CD14-positive monocyte (primary cell): ENCODE results near the gene EML6. TPM values are rescaled to one million over a fixed set of nuclear protein-coding genes. Genes with fewer than 3 reads are reported as not detected.

Source experiments
- DNase-seq, 3 donors: peaks; one replicate each; pipeline ENCODE4 v3.0.0-alpha.2; 2011 to 2022
- H2AFZ ChIP-seq: 2 replicates; pipeline ENCODE4 v1.6.0; 2012; ENCODE audit warnings: mild to moderate bottlenecking, low read depth, low read length, inconsistent platforms; ENCODE audit not compliant: insufficient read depth, poor library complexity, severe bottlenecking
- H3K27ac ChIP-seq, 2 donors: 1 replicate in 1 of 2; 2 replicates in 1 of 2; pipeline ENCODE4 v1.5.1; 2012 to 2013; ENCODE audit warnings: low read length in 2 of 2, control low read depth in 1 of 2, inconsistent platforms in 1 of 2, low read depth in 1 of 2, mild to moderate bottlenecking in 1 of 2
- H3K27me3 ChIP-seq, 2 donors: one replicate each; pipeline versions ENCODE4 v1.6.0 to v1.6.1; 2011 to 2013; ENCODE audit warnings: low read length in 2 of 2; ENCODE audit not compliant: control insufficient read depth in 2 of 2, insufficient read depth in 2 of 2
- H3K36me3 ChIP-seq, 2 donors: replicated peaks in 1 of 2; 1 replicate in 1 of 2; 2 replicates in 1 of 2; pipeline versions ENCODE4 v1.5.1 to v1.6.1; 2012 to 2013; ENCODE audit warnings: low read length in 2 of 2, control low read depth in 1 of 2, inconsistent platforms in 1 of 2, mild to moderate bottlenecking in 1 of 2; ENCODE audit not compliant: insufficient read depth in 2 of 2, control insufficient read depth in 1 of 2
- H3K4me1 ChIP-seq, 2 donors: 1 replicate in 1 of 2; 2 replicates in 1 of 2; pipeline versions ENCODE4 v1.5.1 to v1.6.1; 2012 to 2013; ENCODE audit warnings: low read length in 2 of 2, control low read depth in 1 of 2, inconsistent platforms in 1 of 2, mild to moderate bottlenecking in 1 of 2, moderate library complexity in 1 of 2; ENCODE audit not compliant: insufficient read depth in 2 of 2, control insufficient read depth in 1 of 2
- H3K4me2 ChIP-seq: replicated peaks from 2 replicates; pipeline ENCODE3; 2012; ENCODE audit warnings: low read length, moderate library complexity, mild to moderate bottlenecking; ENCODE audit not compliant: poor library complexity, severe bottlenecking; ENCODE audit errors: extremely low read depth
- H3K4me3 ChIP-seq, 3 experiments: fragments of 200-600 bp in 1 of 3; sonication (generic) in 1 of 3; replicated peaks in 1 of 3; 1 replicate in 2 of 3; 2 replicates in 1 of 3; pipeline ENCODE4 v1.5.1; 2011 to 2013; ENCODE audit warnings: low read length in 3 of 3, mild to moderate bottlenecking in 3 of 3, control low read depth in 2 of 3, low read depth in 2 of 3, inconsistent platforms in 1 of 3, moderate library complexity in 1 of 3
- H3K79me2 ChIP-seq: 2 replicates; pipeline ENCODE4 v1.6.0; 2012; ENCODE audit warnings: mild to moderate bottlenecking, control low read depth, inconsistent platforms, low read length, moderate library complexity; ENCODE audit not compliant: insufficient read depth
- H3K9ac ChIP-seq: 2 replicates; pipeline ENCODE4 v1.6.0; 2017; ENCODE audit warnings: low read length, mild to moderate bottlenecking; ENCODE audit not compliant: insufficient read depth, poor library complexity, severe bottlenecking
- H3K9me3 ChIP-seq, 2 donors: replicated peaks in 1 of 2; 1 replicate in 1 of 2; 2 replicates in 1 of 2; pipeline versions ENCODE4 v1.5.1 to v1.6.1; 2012 to 2013; ENCODE audit warnings: low read length in 2 of 2, control low read depth in 1 of 2; ENCODE audit not compliant: control insufficient read depth in 1 of 2, insufficient read depth in 1 of 2
- H4K20me1 ChIP-seq: 2 replicates; pipeline ENCODE4 v1.6.0; 2012; ENCODE audit warnings: mild to moderate bottlenecking, low read length, control low read depth, moderate library complexity; ENCODE audit not compliant: insufficient read depth
- H3K27ac Mint-ChIP-seq, 7 donors: one replicate each; pipeline ENCODE4 v1.8.0; 2020; ENCODE audit warnings: mild to moderate bottlenecking in 7 of 7, mixed read lengths in 7 of 7, moderate library complexity in 6 of 7, inconsistent platforms in 2 of 7
- H3K27me3 Mint-ChIP-seq, 3 donors: one replicate each; pipeline ENCODE4 v1.8.0; 2021 to 2022; ENCODE audit warnings: low read depth in 3 of 3, mild to moderate bottlenecking in 3 of 3, mixed read lengths in 3 of 3, moderate library complexity in 3 of 3, inconsistent platforms in 1 of 3
- H3K36me3 Mint-ChIP-seq, 2 donors: one replicate each; pipeline ENCODE4 v1.8.0; 2020; ENCODE audit warnings: mixed read lengths in 2 of 2, inconsistent platforms in 1 of 2, mild to moderate bottlenecking in 1 of 2
- H3K4me1 Mint-ChIP-seq: one replicate; pipeline ENCODE4 v1.8.0; 2020; ENCODE audit warnings: mild to moderate bottlenecking, mixed read lengths
- H3K4me3 Mint-ChIP-seq, 2 donors: one replicate each; pipeline ENCODE4 v1.8.0; 2020; ENCODE audit warnings: mild to moderate bottlenecking in 2 of 2, mixed read lengths in 2 of 2, moderate library complexity in 1 of 2
- H3K9me3 Mint-ChIP-seq, 7 donors: one replicate each; pipeline ENCODE4 v1.8.0; 2020 to 2022; ENCODE audit warnings: mixed read lengths in 7 of 7, mild to moderate bottlenecking in 6 of 7, moderate library complexity in 6 of 7, inconsistent platforms in 2 of 7
- CTCF ChIP-seq: fragments of 200-600 bp; IDR thresholded peaks from one replicate; pipeline ENCODE4 v1.8.0; 2022; ENCODE audit warnings: antibody characterized with exemption, mild to moderate bottlenecking
- WGBS: methylation state at CpG from one replicate; pipeline ENCODE4 v1.1.5; 2013; ENCODE audit warnings: missing lambda C conversion rate; ENCODE audit not compliant: insufficient coverage; 5-methylcytosine and 5-hydroxymethylcytosine counted together
- intact Hi-C, 2 donors: fragments of 100-400 bp; cut with micrococcal nuclease; formaldehyde crosslinking; loops; one replicate each; pipeline versions ENCODE4 v1.15.0 to v1.15.1; 2023
- polyA plus RNA-seq, 3 donors: library from polyadenylated mRNA; depleted of rRNA in 1 of 3; unstranded in 2 of 3; stranded (reverse) in 1 of 3; fragments of 300-500 nt in 2 of 3; fragments of >200 nt in 1 of 3; fragmentation: Illumina TruSeq in 2 of 3; gene quantifications; 1 replicate in 2 of 3; 2 replicates in 1 of 3; pipeline ENCODE4 v1.2.3, GENCODE V29; 2012 to 2021

EML6 gene
- polyA plus RNA-seq, 3 donors, result 0.79 TPM; not detected in 2

- no peak overlapping the region for H3K4me3 ChIP-seq
- no peak overlapping the region for H3K4me3 Mint-ChIP-seq
- 100% methylated on average over 2 of the region's 4 CpGs for WGBS
- no peaks in the 10 kb centered on the region for H4K20me1 ChIP-seq
- no peak overlapping the region for H2AFZ ChIP-seq
- no peak overlapping the region for H3K4me2 ChIP-seq
- peaks cover 0 to 5% (median 0%) of the 10 kb centered on the region in 3 donors for H3K27me3 Mint-ChIP-seq
- H3K4me1 ChIP-seq, result no peaks in the 10 kb centered on the region
- no peaks in the 10 kb centered on the region for H3K27me3 ChIP-seq
- H3K27ac ChIP-seq, result no peak overlapping the region
- H3K9me3 Mint-ChIP-seq, result peaks cover 0 to 16% (median 4%) of the 10 kb centered on the region in 7 donors
- no peak overlapping the region for H3K9ac ChIP-seq
- peaks cover 3 to 5% of the 10 kb centered on the region in 2 donors for H3K9me3 ChIP-seq
- no peak for TF ChIP-seq CTCF
- H3K79me2 ChIP-seq, result no peaks in the 10 kb centered on the region
- no peaks in the 10 kb centered on the region for H3K36me3 ChIP-seq
- H3K36me3 Mint-ChIP-seq, result no peaks in the 10 kb centered on the region
- peaks cover 1% of the 10 kb centered on the region for H3K4me1 Mint-ChIP-seq
- DNase-seq, result no peak
- no peak overlapping the region for H3K27ac Mint-ChIP-seq
- intact Hi-C loops, result no loop called here
Observed at GRCh38 chr2:54925022-54925421, 201.6 kb downstream of the EML6 start.

GRCh38 chr2:54927085-54927750 is 203.8 kb downstream of the EML6 start:
- no peak for TF ChIP-seq CTCF
- no peak overlapping the region for H2AFZ ChIP-seq
- H4K20me1 ChIP-seq, result no peaks in the 10 kb centered on the region
- DNase-seq, result no peak
- Mint-ChIP-seq H3K4me1 (peaks cover 4% of the 10 kb centered on the region), H3K36me3 (no peaks in the 10 kb centered on the region), H3K27ac (no peak overlapping the region), H3K4me3 (no peak overlapping the region), H3K27me3 (peaks cover 0 to 8% (median 0%) of the 10 kb centered on the region in 3 donors), H3K9me3 (peaks cover 0 to 12% (median 0%) of the 10 kb centered on the region in 7 donors)
- no peak overlapping the region for H3K27ac ChIP-seq
- H3K36me3 ChIP-seq, result no peaks in the 10 kb centered on the region
- intact Hi-C loops, result no loop called here
- no peak overlapping the region for H3K4me2 ChIP-seq
- H3K4me3 ChIP-seq, result no peak overlapping the region
- H3K9ac ChIP-seq, result no peak overlapping the region
- H3K4me1 ChIP-seq, result no peaks in the 10 kb centered on the region
- no peaks in the 10 kb centered on the region for H3K27me3 ChIP-seq
- 97% methylated on average over 4 of the region's 8 CpGs for WGBS
- peaks cover 3 to 5% of the 10 kb centered on the region in 2 donors for H3K9me3 ChIP-seq
- H3K79me2 ChIP-seq, result no peaks in the 10 kb centered on the region
